H1 (cell line): ENCODE results near the gene C15orf39. TPM values are rescaled to one million over a fixed set of nuclear protein-coding genes. Genes with fewer than 3 reads are reported as not detected.
A peak's percentile ranks its signal among the peaks of the same experiment; 100 is the strongest.

Source experiments
- CTCF ChIA-PET: fragments of 300-600 bp; sonication (Branson Sonifier 250); formaldehyde crosslinking; loops from one replicate; lab custom pipeline; 2021; ENCODE audit not compliant: partially characterized antibody; lab: Charles Lee
- POLR2A ChIA-PET: fragments of 300-600 bp; sonication (Branson Sonifier 250); formaldehyde crosslinking; loops from one replicate; lab custom pipeline; 2021; ENCODE audit warnings: inconsistent platforms; ENCODE audit not compliant: partially characterized antibody; lab: Charles Lee
- DNase-seq, 2 experiments: peaks; one replicate each; pipeline versions ENCODE4 v3.0.0 to v3.0.0-alpha.2; 2010 to 2022; ENCODE audit warnings: low spot score in 2 of 2, low read depth in 1 of 2, mixed read lengths in 1 of 2
- FAIRE-seq: peaks from 2 replicates; lab custom pipeline; 2011; peaks lifted over from hg19 to GRCh38; lab: Jason Lieb, UNC
- H2AFZ ChIP-seq: 2 replicates; pipeline ENCODE4 v1.8.1; 2012; ENCODE audit warnings: low read length, inconsistent platforms
- H2AK5ac ChIP-seq: 2 replicates; pipeline ENCODE4 v1.6.1; 2013; ENCODE audit warnings: low read depth, low read length
- H2BK120ac ChIP-seq: replicated peaks from 2 replicates; pipeline ENCODE3; 2013; ENCODE audit warnings: low read depth, low read length, inconsistent platforms
- H2BK12ac ChIP-seq: 2 replicates; pipeline ENCODE4 v1.6.1; 2013; ENCODE audit warnings: low read depth, low read length
- H2BK15ac ChIP-seq: 2 replicates; pipeline ENCODE4 v1.6.1; 2013; ENCODE audit warnings: low read length
- H2BK20ac ChIP-seq: 2 replicates; pipeline ENCODE4 v1.6.1; 2013; ENCODE audit warnings: low read length
- H2BK5ac ChIP-seq: 2 replicates; pipeline ENCODE4 v1.6.1; 2013; ENCODE audit warnings: low read depth, low read length
- H3K14ac ChIP-seq: 2 replicates; pipeline ENCODE4 v1.6.1; 2013; ENCODE audit warnings: inconsistent platforms; ENCODE audit not compliant: insufficient read length
- H3K18ac ChIP-seq: 2 replicates; pipeline ENCODE4 v1.6.1; 2013; ENCODE audit warnings: low read length; ENCODE audit errors: extremely low read depth
- H3K23ac ChIP-seq: 2 replicates; pipeline ENCODE4 v1.6.1; 2013; ENCODE audit warnings: inconsistent platforms; ENCODE audit not compliant: insufficient read length
- H3K23me2 ChIP-seq: 2 replicates; pipeline ENCODE4 v1.6.1; 2013; ENCODE audit warnings: low read depth, low read length
- H3K27ac ChIP-seq: 2 replicates; pipeline ENCODE4 v1.6.1; 2011; ENCODE audit warnings: low read depth, low read length, inconsistent platforms
- H3K27me3 ChIP-seq, 4 experiments: replicated peaks in 1 of 4; 1 replicate in 1 of 4; 2 replicates in 3 of 4; pipeline versions ENCODE4 v1.6.1 to v1.8.1; 2011 to 2013; ENCODE audit warnings: low read length in 3 of 4, mild to moderate bottlenecking in 3 of 4, inconsistent platforms in 2 of 4, mixed read lengths in 2 of 4, moderate library complexity in 1 of 4; ENCODE audit not compliant: control insufficient read depth in 3 of 4, insufficient read depth in 3 of 4; ENCODE audit errors: extremely low read depth in 1 of 4
- H3K36me3 ChIP-seq, 4 experiments: 2 replicates each; pipeline versions ENCODE4 v1.6.1 to v1.8.1; 2011 to 2013; ENCODE audit warnings: mild to moderate bottlenecking in 4 of 4, low read length in 3 of 4, moderate library complexity in 2 of 4, control low read depth in 1 of 4, inconsistent platforms in 1 of 4; ENCODE audit not compliant: insufficient read depth in 4 of 4, control insufficient read depth in 2 of 4
- H3K4ac ChIP-seq: replicated peaks from 2 replicates; pipeline ENCODE3; 2013; ENCODE audit warnings: low read length, low read depth, mixed read lengths, inconsistent platforms; ENCODE audit not compliant: insufficient read length
- H3K4me1 ChIP-seq, 4 experiments: replicated peaks in 1 of 4; 1 replicate in 1 of 4; 2 replicates in 3 of 4; pipeline versions ENCODE4 v1.6.1 to v1.8.1; 2011 to 2013; ENCODE audit warnings: low read length in 3 of 4, inconsistent platforms in 2 of 4, mixed read lengths in 1 of 4; ENCODE audit not compliant: insufficient read depth in 4 of 4, control insufficient read depth in 3 of 4
- H3K4me2 ChIP-seq, 2 experiments: 2 replicates each; pipeline versions ENCODE4 v1.6.1 to v1.8.1; 2011 to 2013; ENCODE audit warnings: low read depth in 2 of 2, low read length in 2 of 2, control low read depth in 1 of 2, inconsistent platforms in 1 of 2, mild to moderate bottlenecking in 1 of 2; ENCODE audit not compliant: insufficient read depth in 1 of 2
- H3K4me3 ChIP-seq, 4 experiments: fragments of 200-600, 300-600 bp in 1 of 4; sonication (generic), shearing (Covaris generic), sonication (Bioruptor Twin) in 1 of 4; 2 replicates each; pipeline versions ENCODE4 v1.5.1 to v1.8.1; 2011 to 2016; ENCODE audit warnings: low read length in 4 of 4, low read depth in 3 of 4, control low read depth in 2 of 4, inconsistent platforms in 2 of 4, mild to moderate bottlenecking in 2 of 4, mixed read lengths in 1 of 4, moderate library complexity in 1 of 4; ENCODE audit not compliant: insufficient read depth in 2 of 4; ENCODE audit errors: extremely low read depth in 1 of 4
- H3K56ac ChIP-seq: replicated peaks from 2 replicates; pipeline ENCODE3; 2013; ENCODE audit warnings: low read depth, mild to moderate bottlenecking, mixed read lengths, low read length, inconsistent platforms; ENCODE audit not compliant: insufficient read length
- H3K79me1 ChIP-seq: 2 replicates; pipeline ENCODE4 v1.6.1; 2013; ENCODE audit warnings: low read depth, low read length, control low read depth
- H3K79me2 ChIP-seq, 2 experiments: 2 replicates each; pipeline versions ENCODE4 v1.6.1 to v1.8.1; 2012 to 2013; ENCODE audit warnings: low read length in 2 of 2, mild to moderate bottlenecking in 2 of 2, inconsistent platforms in 1 of 2; ENCODE audit not compliant: insufficient read depth in 2 of 2, control insufficient read depth in 1 of 2
- H3K9ac ChIP-seq, 4 experiments: replicated peaks in 1 of 4; 1 replicate in 1 of 4; 2 replicates in 3 of 4; pipeline versions ENCODE4 v1.6.1 to v1.8.1; 2011 to 2013; ENCODE audit warnings: low read depth in 3 of 4, low read length in 3 of 4, control low read depth in 2 of 4, mild to moderate bottlenecking in 2 of 4, moderate library complexity in 2 of 4, inconsistent platforms in 1 of 4; ENCODE audit errors: extremely low read depth in 1 of 4
- H3K9me3 ChIP-seq, 2 experiments: 2 replicates each; pipeline versions ENCODE4 v1.6.1 to v1.8.1; 2012 to 2013; ENCODE audit warnings: mild to moderate bottlenecking in 2 of 2, moderate library complexity in 2 of 2, control low read depth in 1 of 2, inconsistent platforms in 1 of 2, low read depth in 1 of 2, low read length in 1 of 2, mixed read lengths in 1 of 2; ENCODE audit not compliant: insufficient read depth in 2 of 2
- H4K20me1 ChIP-seq, 2 experiments: replicated peaks in 1 of 2; 2 replicates each; pipeline versions ENCODE3 to v1.8.1; 2011 to 2013; ENCODE audit warnings: inconsistent platforms in 2 of 2, low read length in 2 of 2, mild to moderate bottlenecking in 1 of 2; ENCODE audit not compliant: insufficient read depth in 2 of 2, control insufficient read depth in 1 of 2
- H4K5ac ChIP-seq: 2 replicates; pipeline ENCODE4 v1.6.1; 2013; ENCODE audit warnings: low read length, low read depth, mixed read lengths, inconsistent platforms; ENCODE audit not compliant: insufficient read length
- H4K8ac ChIP-seq: 2 replicates; pipeline ENCODE4 v1.8.0; 2013; ENCODE audit warnings: mild to moderate bottlenecking, moderate library complexity, low read length, inconsistent platforms; ENCODE audit not compliant: insufficient read depth; ENCODE audit errors: extremely low read depth
- H4K91ac ChIP-seq: replicated peaks from 2 replicates; pipeline ENCODE3; 2013; ENCODE audit warnings: low read length, mixed read lengths, inconsistent platforms; ENCODE audit not compliant: insufficient read length
- CHD1 ChIP-seq: IDR thresholded peaks from 2 replicates; pipeline ENCODE4 v1.6.1; 2012; ENCODE audit warnings: low read depth, low read length, improper control_type of control experiment
- EGR1 ChIP-seq: IDR thresholded peaks from 2 replicates; pipeline ENCODE4 v1.6.1; 2011; ENCODE audit warnings: low read depth, low read length, borderline replicate concordance
- EZH2 ChIP-seq: fragments of 200-600 bp; sonication (generic); IDR thresholded peaks from 2 replicates; pipeline ENCODE4 v1.7.1; 2012; ENCODE audit warnings: low read depth, mild to moderate bottlenecking, moderate library complexity, low read length, inconsistent platforms; ENCODE audit not compliant: severe bottlenecking
- GTF2F1 ChIP-seq: IDR thresholded peaks from 2 replicates; pipeline ENCODE4 v1.6.1; 2012; ENCODE audit warnings: low read depth, low read length, improper control_type of control experiment, borderline replicate concordance
- NANOG ChIP-seq: IDR thresholded peaks from 2 replicates; pipeline ENCODE4 v1.6.1; 2011; ENCODE audit warnings: low read length, low read depth, mild to moderate bottlenecking, inconsistent platforms; ENCODE audit not compliant: insufficient read depth, poor library complexity, severe bottlenecking
- RAD21 ChIP-seq, 2 experiments: IDR thresholded peaks in 1 of 2; conservative IDR thresholded peaks in 1 of 2; 2 replicates each; pipeline ENCODE4 v1.6.1; 2011; ENCODE audit warnings: low read depth in 2 of 2, low read length in 2 of 2, improper control_type of control experiment in 1 of 2, inconsistent platforms in 1 of 2, mild to moderate bottlenecking in 1 of 2, moderate library complexity in 1 of 2
- RXRA ChIP-seq: IDR thresholded peaks from 2 replicates; pipeline ENCODE4 v1.6.1; 2011; ENCODE audit warnings: low read depth, mild to moderate bottlenecking, low read length, moderate library complexity; ENCODE audit not compliant: insufficient read depth
- SIRT6 ChIP-seq: IDR thresholded peaks from one replicate; pipeline ENCODE4 v1.7.1; 2012; ENCODE audit warnings: low read length, inconsistent platforms
- SRF ChIP-seq: IDR thresholded peaks from 2 replicates; pipeline ENCODE4 v1.6.1; 2011; ENCODE audit warnings: mild to moderate bottlenecking, low read depth, low read length, moderate library complexity
- TCF12 ChIP-seq: IDR thresholded peaks from 2 replicates; pipeline ENCODE4 v1.6.1; 2011; ENCODE audit warnings: low read depth, mild to moderate bottlenecking, low read length
- YY1 ChIP-seq: IDR thresholded peaks from 2 replicates; pipeline ENCODE4 v1.6.1; 2011; ENCODE audit warnings: low read depth, mild to moderate bottlenecking, low read length
- WGBS, 2 experiments: shearing (Covaris generic) in 1 of 2; methylation state at CpG; one replicate each; pipeline versions ENCODE4 v1.1.6 to v1.1.7; 2013 to 2015; ENCODE audit warnings: low lambda C conversion rate in 2 of 2, mixed read lengths in 2 of 2, inconsistent platforms in 1 of 2, low coverage in 1 of 2, missing lambda C conversion rate in 1 of 2; ENCODE audit not compliant: insufficient replicate concordance in 2 of 2, insufficient coverage in 1 of 2, insufficient read length in 1 of 2; ENCODE audit errors: extremely low coverage in 1 of 2, missing lambda C conversion rate in 1 of 2; 5-methylcytosine and 5-hydroxymethylcytosine counted together
- polyA plus RNA-seq, 7 experiments: library from polyadenylated mRNA; depleted of rRNA in 3 of 7; stranded (reverse) in 5 of 7; unstranded in 2 of 7; fragments of >200 nt in 5 of 7; fragments of 200-250 nt in 2 of 7; gene quantifications; 1 replicate in 5 of 7; 2 replicates in 1 of 7; 4 replicates in 1 of 7; pipeline versions ENCODE4 v1.2.1 to v1.2.3, GENCODE V29; 2011 to 2013; ENCODE audit warnings: missing spikeins in 2 of 7, mixed read lengths in 2 of 7
- total RNA-seq: library from RNA; stranded (reverse); fragmentation: NEBNext Ultra II Directional; extraction: Animal tissue kit (Norgen Biotek cat#: 25700); gene quantifications from 2 replicates; pipeline ENCODE4 v1.2.1, GENCODE V29; 2021

The C15orf39 gene
- total and polyA plus RNA-seq, 2 of the 8 experiments (the other 6 are each of a cell fraction or from before 2014, with no cell fraction given), result 13.8 to 38.5 TPM

- H3K23ac ChIP-seq, result no peak overlapping the region
- no peak overlapping the region for H2BK12ac ChIP-seq
- no peak overlapping the region for H2BK15ac ChIP-seq
- peak overlapping the region in 2 of 4 experiments; percentile 11 to 15; a peak in 1 of 8 replicates for H3K4me3 ChIP-seq
- H4K8ac ChIP-seq, result no peak overlapping the region
- POLR2A ChIA-PET, result interaction anchor here (0.9 to 4.0 kb wide), 11 partner anchors 9 to 248 kb away, joined by 3 to 22 read pairs (median 4); partner anchors contain the start of gene RPP25
- no peak overlapping the region for H3K56ac ChIP-seq
- no peak overlapping the region for H3K18ac ChIP-seq
- peaks cover 47% of the 10 kb centered on the region in 2 experiments for H4K20me1 ChIP-seq
- peaks cover 0 to 6% (median 2%) of the 10 kb centered on the region in 4 experiments; a peak in 1 of 7 replicates for H3K27me3 ChIP-seq
- peaks cover 17% of the 10 kb centered on the region; the same call in 1 of the 2 replicates for H3K23me2 ChIP-seq
- H2AFZ ChIP-seq, result no peak overlapping the region
- H4K91ac ChIP-seq, result no peak overlapping the region
- H4K5ac ChIP-seq, result no peak overlapping the region
- H3K4me1 ChIP-seq, result peaks cover 0 to 35% (median 19%) of the 10 kb centered on the region in 4 experiments; a peak in 6 of 7 replicates
- FAIRE-seq, result peak; percentile 13
- H3K27ac ChIP-seq, result no peak overlapping the region
- H3K9ac ChIP-seq, result no peak overlapping the region
- peak overlapping the region in 1 of 2 experiments; percentile 82; a peak in 2 of 4 replicates for H3K4me2 ChIP-seq
- 31% methylated on average over 9 of the region's 10 CpGs; no CpG with 5 or more reads in 1 of the 2 experiments for WGBS, 2 experiments
- H2BK120ac ChIP-seq, result no peak overlapping the region
- DNase-seq, result peak; percentile 87 to 89
- no peak overlapping the region for H3K4ac ChIP-seq
- no peaks in the 10 kb centered on the region for H3K9me3 ChIP-seq
- H2AK5ac ChIP-seq, result no peak overlapping the region
- peaks cover 11 to 26% (median 21%) of the 10 kb centered on the region in 4 experiments; a peak in 7 of 8 replicates for H3K36me3 ChIP-seq
- CTCF ChIA-PET, result interaction anchor here (0.7 to 7.6 kb wide), 24 partner anchors 8 to 1374 kb away, joined by 3 to 97 read pairs (median 5); no protein-coding TSS in a partner anchor
- no peak overlapping the region for H2BK20ac ChIP-seq
- H3K79me1 ChIP-seq, result peaks cover 12% of the 10 kb centered on the region
- H2BK5ac ChIP-seq, result no peak overlapping the region
- peaks cover 19 to 65% of the 10 kb centered on the region in 2 experiments; a peak in 3 of 4 replicates for H3K79me2 ChIP-seq
- no peak overlapping the region for H3K14ac ChIP-seq
- TF ChIP-seq EZH2, result no peak
- no peak for TF ChIP-seq EGR1
- TF ChIP-seq SRF, result 0 out of 2 replicates have a peak, but pooled peaks have one; percentile 30
- no peak for TF ChIP-seq CHD1
- no peak for TF ChIP-seq SIRT6
- no peak for TF ChIP-seq NANOG
- peak; percentile 100 for TF ChIP-seq RAD21 (IDR thresholded peaks at IDR 0.05 in 1 of 2, conservative IDR thresholded peaks at IDR 0.05 in 1 of 2; ENCODE audit: low read depth in 2 of 2, low read length in 2 of 2)
- peak; percentile 86 for TF ChIP-seq TCF12
- TF ChIP-seq YY1, result peak; percentile 89
- no peak for TF ChIP-seq GTF2F1
- 0 out of 2 replicates have a peak, but pooled peaks have one; percentile 45 for TF ChIP-seq RXRA
Observed at GRCh38 chr15:75204340-75205063, 2.8 kb downstream of the C15orf39 start.
